ENCODE results near the gene MBP.
"Not testable (repeated sequence)": the region's sequence is repeated elsewhere in the genome, so short reads cannot be mapped to it uniquely, and the experiment has no call there.

The MBP gene

DNA sequence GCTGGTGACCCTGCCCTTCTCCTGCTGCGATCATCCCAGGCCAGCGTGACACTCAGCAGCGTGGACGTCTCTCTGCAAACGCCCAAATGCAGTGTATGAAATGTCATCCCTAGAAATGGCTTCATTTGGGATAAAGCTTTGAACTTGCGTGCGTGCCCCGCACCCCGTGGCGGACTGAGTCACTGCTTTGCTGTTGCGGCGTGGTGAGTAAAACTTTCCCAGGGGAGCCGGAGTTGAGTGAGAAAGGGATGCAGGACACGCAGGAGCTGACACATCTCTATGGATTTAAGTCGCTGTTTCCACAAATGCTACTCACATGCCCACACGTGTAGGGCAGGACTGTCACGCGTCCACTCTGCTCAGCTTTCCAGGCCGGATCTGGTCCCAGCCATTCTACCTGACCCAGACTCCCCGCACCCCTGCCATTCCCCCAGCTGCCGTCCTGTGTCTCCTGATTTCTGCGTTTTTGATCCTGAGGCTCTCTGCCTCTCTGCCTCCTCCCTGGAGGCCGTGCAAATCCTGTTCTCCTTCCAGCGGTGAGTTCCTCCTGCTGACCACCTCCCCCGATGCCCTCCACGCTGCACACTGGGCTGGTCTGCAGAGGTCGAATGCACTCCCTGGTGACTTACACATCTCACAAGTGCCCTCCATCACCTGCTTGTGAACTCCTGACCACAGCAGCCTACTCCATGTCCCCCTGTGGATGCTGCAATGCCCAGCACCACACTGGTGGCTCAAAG lies 88.9 kb downstream of the MBP start:
- no peak for DNase-seq

DNA sequence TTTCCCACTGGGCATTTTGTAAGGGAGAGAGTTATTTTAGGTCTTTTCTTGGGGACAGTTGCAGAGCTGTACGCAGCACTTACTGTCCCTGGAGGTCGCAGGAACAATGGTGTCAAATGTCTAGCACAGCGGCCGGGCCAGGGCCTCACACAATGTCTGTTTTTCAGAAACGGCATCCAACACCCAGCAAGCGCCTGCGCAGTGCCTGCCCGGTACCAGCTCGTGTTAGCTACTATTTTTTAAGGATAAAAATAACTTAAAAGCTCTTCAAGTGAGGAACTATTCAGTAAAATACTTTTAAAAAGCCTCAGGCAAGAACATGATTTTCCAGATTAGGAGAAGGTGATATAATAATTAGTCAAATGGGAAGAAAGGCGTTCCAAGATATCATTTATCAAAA lies 90.0 kb downstream of the MBP start:
- DNase-seq = no peak

DNA sequence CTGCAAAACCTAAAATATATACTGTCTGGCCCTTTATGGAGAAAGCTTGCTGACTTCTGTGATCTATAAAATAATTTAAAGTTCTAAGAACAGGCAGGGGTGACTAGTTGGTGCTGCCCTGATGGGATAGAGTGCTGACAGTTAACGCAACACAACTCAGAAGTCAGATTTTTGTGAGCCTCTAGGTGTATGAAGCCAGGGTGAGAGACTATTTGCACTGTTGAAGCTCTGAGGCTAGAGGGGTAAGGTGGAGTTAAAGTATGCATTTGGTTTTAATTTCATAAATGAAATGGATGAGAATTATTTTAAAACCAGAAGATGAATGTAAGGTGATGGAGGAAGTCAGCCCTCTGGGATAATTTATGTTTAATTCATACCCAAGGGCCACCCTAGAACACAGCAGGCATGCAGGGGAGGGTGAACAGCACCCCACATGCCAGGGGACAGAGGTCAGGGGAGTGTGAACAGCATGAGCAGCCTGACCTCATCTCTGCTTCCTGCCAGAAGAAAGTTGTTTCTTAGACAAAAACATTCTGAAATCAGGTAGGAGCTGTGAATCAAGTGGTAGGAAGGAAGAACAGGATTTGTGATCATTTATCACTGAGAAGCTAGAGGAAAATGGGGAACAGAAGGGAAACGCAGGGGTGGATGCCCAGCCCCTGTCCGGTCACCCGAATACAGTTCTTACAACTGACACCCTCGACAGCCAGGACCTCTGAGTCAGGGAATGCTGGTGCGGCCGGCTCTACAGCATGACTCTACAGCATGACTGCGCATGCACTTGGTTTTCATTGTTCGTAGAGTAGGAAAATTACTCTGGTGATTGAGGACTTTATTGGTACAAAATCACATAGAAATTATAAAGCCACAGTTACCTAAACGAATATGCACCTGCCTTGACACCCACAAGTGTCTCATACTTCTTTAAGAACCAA lies 93.1 kb downstream of the MBP start:
- DNase-seq = no peak

DNA sequence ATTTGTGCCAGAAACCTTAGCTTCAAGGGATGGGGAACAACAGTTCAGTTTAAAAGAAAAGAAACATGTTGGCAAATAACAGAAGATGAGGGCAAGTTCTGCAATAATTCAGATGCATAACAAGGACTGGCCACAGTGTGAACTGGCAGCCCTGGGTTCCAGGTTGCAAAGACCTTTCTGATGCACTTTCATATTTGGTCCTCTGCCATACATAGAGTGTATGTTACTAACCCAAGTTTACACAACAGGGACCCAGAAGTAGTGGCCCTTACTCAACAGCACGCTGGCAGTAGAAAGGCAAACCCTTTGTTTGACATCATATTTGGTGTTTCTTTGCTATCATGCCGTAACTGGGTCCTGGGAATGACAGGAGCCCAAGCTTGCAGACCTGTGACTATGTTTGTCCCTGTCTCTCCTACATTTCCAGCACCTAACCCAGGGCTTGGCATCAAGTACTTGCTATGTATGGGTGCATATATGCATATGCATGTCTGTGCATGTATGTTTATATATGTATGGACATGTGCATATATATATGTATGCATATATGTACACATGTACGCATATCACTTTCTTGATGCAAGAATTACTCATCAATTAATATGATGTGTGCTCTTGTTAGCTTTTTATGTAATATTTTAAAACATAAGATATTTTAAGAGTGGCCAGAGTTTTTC lies 94.3 kb downstream of the MBP start:
- no peak for DNase-seq

DNA sequence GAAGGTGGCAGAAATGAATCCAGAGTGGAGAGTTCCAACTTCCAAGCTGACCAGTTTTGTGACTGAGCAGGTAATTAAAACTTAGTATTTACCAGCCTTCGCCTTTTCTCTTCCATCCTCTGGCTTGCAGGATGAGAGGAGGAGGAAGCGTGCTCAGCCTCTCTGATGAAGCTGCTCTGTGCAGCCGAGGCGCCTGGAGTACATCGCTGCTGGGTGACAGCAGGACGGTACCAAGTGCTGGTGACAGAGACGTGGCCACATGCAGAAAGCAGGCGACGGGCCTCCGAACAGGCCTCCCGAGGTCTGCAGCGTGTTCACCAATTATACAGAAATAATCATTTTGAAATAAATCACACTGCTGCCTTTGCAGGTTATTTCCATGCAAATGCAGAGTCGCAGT lies 95.0 kb downstream of the MBP start:
- no peak for DNase-seq

DNA sequence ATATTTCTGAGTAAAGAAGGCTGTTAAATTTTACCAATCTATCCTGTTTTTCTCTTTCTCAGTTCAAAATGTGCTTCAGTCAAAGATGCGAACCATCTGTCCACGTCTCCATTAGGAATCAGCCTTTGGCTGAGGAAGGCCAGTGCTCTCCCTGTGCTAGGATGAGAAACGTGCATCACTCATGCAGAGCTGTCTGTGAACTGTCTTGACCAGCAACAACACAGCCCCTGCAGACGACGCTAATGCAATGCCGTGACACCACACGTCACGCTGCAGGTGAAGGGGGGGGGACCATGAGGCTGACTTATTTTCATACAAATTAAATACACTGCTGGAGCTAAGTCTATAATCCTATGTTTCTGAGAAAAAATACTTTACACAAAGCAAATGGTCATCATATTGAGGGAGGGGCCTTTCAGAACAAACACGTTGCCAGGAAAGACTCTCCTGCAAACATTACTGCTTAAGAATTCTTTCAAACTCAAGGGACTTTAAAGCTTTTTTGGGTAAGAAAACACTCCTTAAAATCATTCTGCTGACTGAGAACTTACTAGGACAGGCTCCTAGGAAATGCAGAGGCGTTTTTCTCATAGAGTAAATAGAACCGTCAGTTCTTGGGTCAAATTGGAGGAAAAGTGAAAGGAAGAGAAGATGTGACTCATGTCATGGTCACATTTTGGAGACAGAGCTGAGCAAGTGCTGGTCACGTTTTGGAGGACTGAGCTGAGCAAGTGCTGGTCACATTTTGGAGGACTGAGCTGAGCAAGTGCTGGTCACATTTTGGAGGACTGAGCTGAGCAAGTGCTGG lies 97.0 kb downstream of the MBP start:
- DNase-seq = no peak

DNA sequence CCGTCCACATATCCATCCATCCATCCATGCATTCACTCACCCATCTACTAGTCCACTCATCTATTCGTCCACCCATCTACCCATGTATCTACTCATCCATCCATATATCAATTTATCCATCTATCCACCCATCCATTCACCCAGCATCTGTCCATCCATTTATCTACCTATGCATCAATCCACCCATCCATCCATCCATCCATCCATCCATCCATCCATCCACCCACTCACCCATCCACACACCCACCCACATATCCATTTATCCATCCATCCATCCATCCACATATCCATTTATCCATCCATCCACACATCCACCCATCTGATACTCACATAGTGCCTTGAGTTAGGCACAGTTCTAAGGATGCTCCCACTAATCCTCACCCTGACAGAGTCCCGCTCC lies 99.0 kb downstream of the MBP start:
- no peak for DNase-seq

DNA sequence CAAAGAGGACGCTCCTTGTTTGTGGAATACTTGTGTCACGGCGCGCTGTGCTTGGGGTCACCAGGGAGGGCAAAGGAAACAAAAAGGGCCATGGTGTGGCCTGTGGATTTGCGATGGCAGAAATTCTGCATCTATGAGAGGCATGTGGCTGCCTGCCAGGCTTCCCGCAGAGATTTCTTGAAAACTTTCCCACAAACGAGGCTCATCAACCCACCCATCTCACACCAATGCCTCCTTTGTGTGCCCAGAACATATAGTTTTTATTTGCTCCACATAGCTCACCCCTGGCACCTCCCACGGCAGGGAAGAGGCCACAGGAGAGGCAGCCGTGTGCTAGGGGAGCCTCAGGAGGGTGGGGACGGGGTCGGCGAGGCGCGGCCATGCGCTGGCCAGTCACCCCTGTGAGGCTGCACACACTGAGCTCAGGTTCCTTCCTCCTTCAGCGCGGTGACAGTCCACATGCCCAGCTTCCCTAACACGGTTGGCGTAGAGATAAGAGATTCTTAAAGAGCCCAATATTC lies 100.3 kb downstream of the MBP start:
- no peak for DNase-seq

DNA sequence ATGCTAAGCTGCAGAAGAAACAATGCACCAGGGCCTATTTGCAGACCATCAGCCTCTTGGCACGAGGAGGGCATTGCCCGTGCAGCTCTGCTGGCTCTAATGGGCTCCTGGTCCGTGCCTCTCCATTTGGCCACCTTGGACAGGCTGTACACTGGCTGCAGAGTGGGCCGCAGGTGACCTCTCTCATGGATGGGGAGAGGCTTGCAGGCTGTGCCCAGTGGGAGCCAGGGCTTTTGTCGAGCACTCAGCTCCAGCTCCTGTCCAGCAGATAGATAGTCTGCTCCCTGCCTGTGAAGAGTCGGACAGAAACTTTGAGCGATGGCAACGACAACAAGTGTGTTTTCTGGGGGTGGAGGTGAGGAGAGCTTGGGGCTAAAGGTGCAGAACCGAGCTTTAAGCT lies 100.9 kb downstream of the MBP start:
- no peak for DNase-seq

DNA sequence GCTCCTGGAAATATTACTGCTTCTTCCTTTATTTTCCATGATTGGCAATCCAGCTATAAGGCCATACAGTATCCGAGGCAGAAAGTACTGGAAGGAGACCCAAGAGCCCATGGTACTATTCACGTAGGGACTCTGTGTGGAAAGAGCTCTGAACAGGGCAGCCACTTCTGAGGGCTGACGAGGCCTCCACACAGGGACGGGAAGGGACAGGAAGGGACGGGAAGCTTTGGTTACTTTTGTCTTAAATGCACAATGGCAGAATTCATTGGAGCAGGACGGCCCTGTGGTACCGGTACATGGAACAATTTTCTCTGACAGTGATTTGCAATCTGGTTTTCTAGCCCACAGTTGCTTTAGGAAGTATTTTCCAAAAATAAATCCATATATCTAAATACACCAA lies 102.4 kb downstream of the MBP start:
- no peak for DNase-seq

DNA sequence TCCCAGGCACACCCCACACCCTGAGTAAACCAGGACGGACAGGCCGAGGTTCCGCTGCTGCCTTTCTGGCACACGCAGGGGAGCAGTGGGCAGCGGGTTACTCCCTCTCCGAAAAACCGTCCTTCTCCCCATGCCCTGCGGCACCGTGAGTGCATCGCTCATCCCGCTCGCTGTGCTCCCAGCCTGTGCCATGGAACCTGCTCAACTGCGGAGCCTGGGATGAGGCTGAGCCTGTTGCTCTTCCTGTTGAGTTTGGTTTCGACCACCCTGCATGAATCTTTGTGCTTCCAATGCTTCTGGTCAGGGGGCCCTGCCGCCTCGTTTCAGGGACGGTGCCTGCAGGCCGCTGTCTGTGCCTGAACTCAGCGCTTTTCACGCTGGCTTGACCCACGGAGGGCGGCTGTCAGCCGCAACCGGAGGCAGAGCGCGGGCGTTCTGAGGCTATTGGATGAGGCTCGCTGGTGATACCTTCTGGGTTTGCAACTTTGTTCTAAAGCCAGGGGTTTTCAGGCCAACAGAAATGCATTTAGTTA lies 106.7 kb downstream of the MBP start:
- no peak for DNase-seq

DNA sequence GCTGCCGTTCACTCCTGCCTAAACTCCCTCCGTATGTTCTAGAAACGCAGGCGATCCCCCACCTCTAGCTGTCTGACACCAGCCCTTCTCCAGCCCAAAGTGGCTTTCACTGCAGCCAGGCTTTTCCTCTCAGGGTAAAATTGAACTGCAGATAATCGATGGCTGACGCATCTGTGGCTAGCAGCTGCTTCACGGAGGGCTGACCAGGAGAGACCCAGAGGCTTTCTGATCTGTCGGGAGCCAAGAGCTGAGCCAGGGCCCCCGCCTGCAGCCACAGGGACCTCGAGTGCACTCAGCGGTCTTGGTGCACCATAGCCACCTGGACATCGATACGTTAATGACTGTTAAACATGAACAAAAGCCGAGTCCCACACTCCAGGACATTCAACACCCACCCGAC lies 107.5 kb downstream of the MBP start:
- DNase-seq = no peak

DNA sequence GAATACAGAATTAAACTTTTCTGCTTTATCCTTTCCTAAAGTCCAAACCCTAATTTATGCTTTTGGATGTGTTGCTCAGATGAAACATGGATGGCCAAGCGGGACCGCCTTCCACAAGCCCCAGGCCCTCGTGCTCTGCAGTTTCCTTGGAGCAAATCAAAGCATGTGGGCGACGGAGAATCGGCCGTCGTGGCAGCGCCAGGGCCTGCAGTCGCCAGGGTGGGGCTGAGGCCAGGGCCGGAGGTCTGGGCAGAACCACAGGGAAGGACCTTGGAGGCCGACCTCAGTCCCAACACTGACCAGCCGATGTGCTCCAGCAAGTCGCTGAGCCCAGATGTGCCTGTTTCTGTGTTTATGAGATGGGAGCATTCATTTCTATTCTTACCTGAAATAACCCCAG lies 108.1 kb downstream of the MBP start:
- no peak for DNase-seq

DNA sequence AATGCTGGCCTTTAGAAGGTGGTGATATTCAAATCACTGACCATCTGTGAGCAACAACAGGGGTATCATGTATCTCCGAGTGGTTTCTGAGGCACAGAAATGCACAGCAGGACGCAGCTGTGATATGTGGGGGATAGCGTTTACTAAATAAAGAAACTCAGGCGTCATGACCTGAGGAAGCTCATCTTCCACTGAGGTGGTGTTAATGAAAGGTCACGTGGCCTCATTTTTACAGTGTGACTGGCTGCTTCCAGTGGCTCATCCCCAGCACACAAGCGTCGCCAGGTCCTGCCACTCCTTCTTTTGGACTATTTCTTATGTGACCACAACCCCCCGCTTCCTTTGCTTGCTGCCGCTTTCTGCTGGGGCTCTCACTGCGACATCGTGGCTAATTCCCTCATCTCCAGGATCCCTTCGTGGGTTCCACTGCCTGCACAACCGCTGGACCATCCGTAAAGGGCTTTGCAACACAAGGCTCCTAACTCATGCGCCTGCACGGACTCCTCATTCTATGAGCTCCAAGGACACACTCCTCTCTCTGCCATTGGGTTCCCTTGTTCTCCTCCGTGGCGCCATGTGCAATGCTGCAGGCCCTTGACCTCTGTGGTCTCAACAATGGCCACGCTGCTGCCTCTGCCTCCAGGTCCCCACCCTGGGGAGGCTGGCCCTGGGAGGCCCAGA lies 109.3 kb downstream of the MBP start:
- no peak for DNase-seq

DNA sequence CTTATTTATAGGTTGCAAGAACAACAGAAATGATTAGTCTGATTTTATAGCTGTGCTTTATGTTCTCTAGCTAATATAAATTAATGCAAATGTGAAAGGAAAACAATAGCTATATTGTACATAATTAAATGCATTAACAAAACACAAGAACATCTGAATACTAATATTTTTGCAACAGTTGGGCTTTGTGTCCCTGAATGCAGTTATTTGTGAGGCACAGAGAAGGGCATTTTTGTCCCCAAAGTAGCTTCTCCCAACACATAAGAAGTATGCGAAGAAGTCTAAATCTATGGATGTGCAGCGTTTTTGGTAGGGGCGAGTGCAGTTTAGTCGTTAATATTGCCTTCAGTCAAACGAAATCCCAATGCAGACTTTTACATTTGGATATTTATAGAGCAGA lies 110.0 kb downstream of the MBP start:
- no peak for DNase-seq

DNA sequence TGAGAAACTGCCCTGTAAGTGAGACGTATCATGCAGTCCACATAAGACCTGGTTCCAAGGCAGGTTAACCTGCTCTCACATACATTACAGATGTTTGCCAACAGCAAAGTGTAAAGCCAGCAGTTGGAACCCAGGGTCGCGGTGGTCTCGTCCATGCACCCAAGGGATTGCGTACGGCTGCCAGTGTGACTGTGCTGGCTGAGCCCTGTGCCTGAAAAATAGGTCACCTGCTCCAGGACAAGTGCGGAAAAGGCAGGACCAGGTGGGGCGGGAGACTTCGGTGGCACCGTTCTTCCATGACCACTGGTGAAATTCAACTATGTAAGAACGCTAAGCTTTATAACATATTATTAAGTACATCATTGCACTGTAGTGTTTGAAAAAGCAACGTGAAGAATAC lies 110.5 kb downstream of the MBP start:
- no peak for DNase-seq

DNA sequence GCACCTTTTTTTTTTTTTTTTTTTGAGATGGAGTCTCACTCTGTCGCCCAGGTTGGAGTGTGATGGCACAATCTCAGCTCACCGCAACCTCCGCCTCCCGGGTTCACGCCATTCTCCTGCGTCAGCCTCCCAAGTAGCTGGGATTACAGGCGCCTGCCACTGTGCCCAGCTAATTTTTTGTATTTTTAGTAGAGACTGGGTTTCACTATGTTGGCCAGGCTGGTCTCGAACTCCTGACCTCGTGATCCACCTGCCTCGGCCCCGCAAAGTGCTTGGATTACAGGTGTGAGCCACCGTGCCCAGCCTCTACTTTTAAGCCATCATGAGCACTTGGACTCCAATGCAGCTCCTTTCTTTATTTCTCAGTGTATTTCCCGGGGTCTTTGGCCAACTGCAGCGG lies 111.1 kb downstream of the MBP start:
- not testable (repeated sequence) for DNase-seq

DNA sequence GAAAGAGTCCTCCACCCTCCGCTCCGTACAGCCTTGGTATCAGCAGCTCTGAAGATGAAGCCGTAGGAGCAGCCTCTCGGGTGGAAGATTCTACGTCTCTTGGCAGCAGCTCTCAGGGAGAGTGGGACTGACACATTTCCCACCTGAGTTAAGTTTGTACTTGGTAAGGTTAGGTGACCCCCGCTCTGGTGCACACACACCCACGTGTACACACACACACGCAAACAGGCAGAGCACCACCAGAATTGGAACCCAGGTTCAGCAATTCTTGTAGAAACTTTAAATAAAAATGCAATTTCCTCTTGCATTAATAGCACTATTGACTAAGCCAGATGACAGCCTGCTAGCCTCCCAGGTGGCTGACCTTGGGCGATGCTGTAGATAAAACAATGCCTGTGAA lies 111.5 kb downstream of the MBP start:
- DNase-seq = no peak

DNA sequence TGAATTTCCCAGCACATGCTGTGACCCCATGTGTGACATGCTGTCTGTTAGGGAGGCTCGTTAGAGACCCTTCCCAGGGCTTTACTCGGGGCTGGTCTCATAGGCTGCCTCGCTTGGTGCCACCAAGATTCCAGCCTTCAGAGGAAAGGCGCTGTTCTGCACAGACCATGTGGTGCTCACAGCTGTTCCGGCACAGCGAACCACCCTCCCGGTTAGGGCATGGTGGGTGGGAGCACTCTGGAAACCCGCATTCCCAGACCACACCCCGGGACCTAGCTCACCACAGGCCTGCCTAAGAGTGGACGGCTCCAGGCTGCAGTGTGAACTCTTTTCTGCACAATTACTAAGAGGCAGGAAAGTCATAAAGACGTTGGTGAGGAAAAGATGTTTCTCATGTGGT lies 112.0 kb downstream of the MBP start:
- DNase-seq = no peak

DNA sequence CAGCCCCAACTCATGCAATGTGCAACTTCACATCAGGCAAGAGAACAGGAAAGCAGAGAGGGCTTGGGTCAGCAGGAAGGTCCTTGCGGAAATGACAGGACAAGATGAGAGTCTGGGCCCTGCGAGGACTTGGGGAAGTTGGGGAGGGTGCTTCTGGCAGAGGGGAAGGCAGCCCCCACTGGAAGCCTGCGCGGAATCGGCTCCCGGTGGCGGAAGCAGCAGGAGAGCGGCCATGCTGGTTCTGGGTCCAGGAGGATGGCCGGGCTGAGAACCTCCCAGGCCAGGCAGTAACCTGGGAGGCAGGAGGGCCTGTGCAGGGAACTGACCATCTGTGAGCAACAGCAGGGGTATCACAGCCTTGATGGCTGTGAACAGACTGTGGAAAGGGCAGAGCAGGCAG lies 112.9 kb downstream of the MBP start:
- DNase-seq = no peak

DNA sequence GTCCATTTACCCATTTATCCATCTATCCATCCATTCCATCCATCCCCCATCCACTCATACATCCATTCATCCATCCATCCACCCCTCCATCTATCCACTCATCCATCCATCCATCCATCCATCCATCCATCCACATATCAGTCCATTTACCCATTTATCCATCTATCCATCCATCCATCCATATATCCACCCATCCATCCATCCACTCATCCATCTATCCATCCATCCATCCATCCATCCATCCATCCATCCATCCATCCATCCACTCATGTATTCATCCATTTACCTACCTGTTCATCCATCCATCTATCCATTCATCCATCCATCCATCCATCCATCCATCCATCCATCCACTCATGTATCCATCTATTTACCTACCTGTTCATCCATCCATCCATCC lies 113.9 kb downstream of the MBP start:
- DNase-seq = not testable (repeated sequence)

DNA sequence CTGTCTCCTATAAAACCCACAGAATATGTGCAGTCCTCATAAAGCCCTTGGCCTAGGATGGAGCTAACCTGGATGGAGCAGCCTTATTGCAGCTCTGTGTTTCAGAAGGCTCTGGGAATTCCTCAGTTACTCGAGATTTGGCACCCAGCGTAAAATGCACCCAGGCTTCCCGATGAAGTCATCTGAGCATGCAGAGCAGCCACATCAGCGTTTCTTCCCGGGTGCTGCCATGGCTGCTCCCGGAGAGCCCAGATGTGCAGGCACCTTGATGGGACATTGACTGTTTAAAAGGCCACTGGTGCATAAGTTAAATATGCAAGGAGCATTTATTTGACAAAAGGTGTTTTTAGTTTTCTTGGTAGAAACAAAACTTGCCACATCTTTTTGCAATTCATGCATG lies 115.2 kb downstream of the MBP start:
- no peak for DNase-seq
